K562 (cell line): Measurements from ENCODE around the gene SLC25A18. TPM values are rescaled to one million over a fixed set of nuclear protein-coding genes. Genes with fewer than 3 reads are reported as not detected.

ENCODE experiments used
- ATAC-seq: fragments of 200-7000 bp; cut with Tn5 transposase; 3 replicates; pipeline ENCODE4 v1.9.1; 2020; ENCODE audit warnings: moderate library complexity
- BruUV-seq: library from RNA; stranded (reverse); fragments of 400-500 nt; replicated peaks from 2 replicates; lab custom pipeline; 2021; lab: Mats Ljungman, UMichigan
- CTCF ChIA-PET: fragments of 300-600 bp; formaldehyde crosslinking; extraction: SDS; loops from one replicate; lab custom pipeline; 2021; ENCODE audit warnings: low intra/inter-chr PET ratio; lab: Yijun Ruan, JAX
- POLR2A ChIA-PET: fragments of 300-600, 350-650 bp; sonication (Branson Sonifier 250); formaldehyde crosslinking; extraction: SDS; loops from one replicate; lab custom pipeline; 2021; ENCODE audit warnings: antibody characterized with exemption, inconsistent platforms; lab: Yijun Ruan, JAX
- DNase-seq, 4 experiments: peaks; one replicate each; pipeline versions ENCODE4 v3.0.0 to v3.0.0-alpha.2; 2011 to 2018; ENCODE audit warnings: low spot score in 3 of 4, mixed read lengths in 3 of 4; ENCODE audit errors: extremely low read depth in 1 of 4
- FAIRE-seq: peaks from 2 replicates; lab custom pipeline; 2011; peaks lifted over from hg19 to GRCh38; lab: Jason Lieb, UNC
- H2AFZ ChIP-seq: 2 replicates; pipeline ENCODE4 v1.6.0; 2011; ENCODE audit warnings: low read depth, low read length, control low read depth, inconsistent platforms
- H3K27ac ChIP-seq: fragments of 200-600 bp; 3 replicates; pipeline ENCODE4 v1.8.0; 2011; ENCODE audit warnings: low read depth, mild to moderate bottlenecking, control low read depth, inconsistent platforms, low read length, moderate library complexity, mixed read lengths; ENCODE audit errors: extremely low read depth
- H3K27me3 ChIP-seq, 2 experiments: fragments of 300-600 bp in 1 of 2; 2 replicates in 1 of 2; 3 replicates in 1 of 2; pipeline versions ENCODE4 v1.6.0 to v1.8.0; 2011; ENCODE audit warnings: inconsistent platforms in 2 of 2, low read length in 2 of 2, mild to moderate bottlenecking in 1 of 2, mixed read lengths in 1 of 2, moderate library complexity in 1 of 2; ENCODE audit not compliant: control insufficient read depth in 2 of 2, insufficient read depth in 2 of 2
- H3K36me3 ChIP-seq: fragments of 300-600 bp; 3 replicates; pipeline ENCODE4 v1.8.0; 2011; ENCODE audit warnings: mild to moderate bottlenecking, low read length, inconsistent platforms; ENCODE audit not compliant: control insufficient read depth, insufficient read depth
- H3K4me1 ChIP-seq, 2 experiments: fragments of 200-600 bp in 1 of 2; replicated peaks in 1 of 2; 2 replicates in 1 of 2; 3 replicates in 1 of 2; pipeline versions ENCODE4 v1.5.1 to v1.8.0; 2011; ENCODE audit warnings: inconsistent platforms in 2 of 2, low read length in 2 of 2, mild to moderate bottlenecking in 1 of 2, mixed read lengths in 1 of 2, moderate library complexity in 1 of 2; ENCODE audit not compliant: control insufficient read depth in 2 of 2, insufficient read depth in 2 of 2
- H3K4me2 ChIP-seq: 2 replicates; pipeline ENCODE4 v1.6.1; 2011; ENCODE audit warnings: low read length, control low read depth, inconsistent platforms, mixed read lengths; ENCODE audit not compliant: insufficient read depth
- H3K4me3 ChIP-seq: fragments of 200-600 bp; sonication (generic), shearing (Covaris generic); 2 replicates; pipeline ENCODE4 v1.5.1; 2016; ENCODE audit warnings: control low read depth, inconsistent platforms
- H3K79me2 ChIP-seq: fragments of 200-600 bp; 3 replicates; pipeline ENCODE4 v1.8.0; 2011; ENCODE audit warnings: low read length, inconsistent platforms; ENCODE audit not compliant: control insufficient read depth, insufficient read depth
- H3K9ac ChIP-seq, 2 experiments: 2 replicates each; pipeline versions ENCODE4 v1.6.0 to v1.6.1; 2011; ENCODE audit warnings: low read depth in 2 of 2, low read length in 2 of 2, control low read depth in 1 of 2, inconsistent platforms in 1 of 2, mild to moderate bottlenecking in 1 of 2, mixed read lengths in 1 of 2; ENCODE audit not compliant: insufficient read depth in 1 of 2
- H3K9me1 ChIP-seq: one replicate; pipeline ENCODE4 v1.6.0; 2011; ENCODE audit warnings: inconsistent platforms, mild to moderate bottlenecking, low read length, moderate library complexity; ENCODE audit not compliant: control insufficient read depth, insufficient read depth
- H3K9me3 ChIP-seq: replicated peaks from 2 replicates; pipeline ENCODE4 v1.5.1; 2011; ENCODE audit warnings: low read depth, low read length, inconsistent platforms; ENCODE audit not compliant: control insufficient read depth, insufficient read depth
- H4K20me1 ChIP-seq: replicated peaks from 2 replicates; pipeline ENCODE4 v1.6.1; 2011; ENCODE audit warnings: low read length, inconsistent platforms, mixed read lengths; ENCODE audit not compliant: control insufficient read depth, insufficient read depth
- ATF1 ChIP-seq, 2 experiments: fragments of 450-650 bp in 1 of 2; IDR thresholded peaks; 2 replicates each; pipeline ENCODE4 v1.6.1; 2016; ENCODE audit warnings: missing compliant biosample characterization in 1 of 2, missing genetic modification characterization in 1 of 2
- CBFA2T3 ChIP-seq: fragments of 450-650 bp; IDR thresholded peaks from 2 replicates; pipeline ENCODE4 v1.6.1; 2017
- CEBPG ChIP-seq, 3 experiments: fragments of 200-800 bp in 1 of 3; sonication (Bioruptor generic) in 1 of 3; sonication (generic) in 1 of 3; formaldehyde crosslinking in 1 of 3; IDR thresholded peaks in 2 of 3; conservative IDR thresholded peaks in 1 of 3; 2 replicates each; pipeline versions ENCODE4 v1.6.1 to v1.8.0; 2016 to 2022; ENCODE audit warnings: missing compliant biosample characterization in 2 of 3, missing genetic modification characterization in 2 of 3, mild to moderate bottlenecking in 1 of 3, missing genetic modification reagents in 1 of 3
- DEAF1 ChIP-seq: fragments of 450-650 bp; formaldehyde crosslinking; IDR thresholded peaks from 2 replicates; pipeline ENCODE4 v1.4.0; 2020; ENCODE audit warnings: mild to moderate bottlenecking, moderate library complexity
- HMGN3 ChIP-seq: IDR thresholded peaks from 2 replicates; pipeline ENCODE4 v1.6.1; 2011; ENCODE audit warnings: borderline replicate concordance, low read depth, mild to moderate bottlenecking, mixed read lengths, low read length; ENCODE audit not compliant: insufficient read length; ENCODE audit errors: extremely low read depth
- MCM7 ChIP-seq, 2 experiments: fragments of 450-650 bp; IDR thresholded peaks; 2 replicates each; pipeline ENCODE4 v1.6.1; 2016 to 2018
- MIER1 ChIP-seq: fragments of 450-650 bp; IDR thresholded peaks from 2 replicates; pipeline ENCODE4 v1.6.1; 2016; ENCODE audit warnings: antibody characterized with exemption, mild to moderate bottlenecking, low read depth
- PHB2 ChIP-seq: fragments of 450-650 bp; IDR thresholded peaks from 2 replicates; pipeline ENCODE4 v1.6.1; 2017; ENCODE audit warnings: low read depth
- SAFB2 ChIP-seq: fragments of 200-400 bp; formaldehyde crosslinking; IDR thresholded peaks from 2 replicates; pipeline ENCODE4 v1.6.1; 2018; ENCODE audit warnings: borderline replicate concordance, low read length, low read depth, moderate library complexity; ENCODE audit not compliant: severe bottlenecking
- SMAD3 ChIP-seq: fragments of 450-650 bp; formaldehyde crosslinking; conservative IDR thresholded peaks from 2 replicates; pipeline ENCODE4 v1.4.0; 2020; ENCODE audit warnings: mild to moderate bottlenecking
- STAT5A ChIP-seq: IDR thresholded peaks from 2 replicates; pipeline ENCODE4 v1.6.1; 2012; ENCODE audit warnings: low read length, inconsistent platforms, borderline replicate concordance
- TGIF2 ChIP-seq: sonication (generic); formaldehyde crosslinking; IDR thresholded peaks from 2 replicates; pipeline ENCODE4 v1.8.1; 2022; ENCODE audit warnings: mild to moderate bottlenecking, missing genetic modification reagents, moderate library complexity
- ZBTB49 ChIP-seq: sonication (generic); formaldehyde crosslinking; IDR thresholded peaks from 2 replicates; pipeline ENCODE4 v1.8.0; 2022; ENCODE audit warnings: missing genetic modification reagents, mild to moderate bottlenecking, borderline replicate concordance
- ZFP91 ChIP-seq: sonication (generic); formaldehyde crosslinking; IDR thresholded peaks from 2 replicates; pipeline ENCODE4 v1.8.0; 2022; ENCODE audit warnings: mild to moderate bottlenecking, missing genetic modification reagents
- ZKSCAN8 ChIP-seq: fragments of 200-800 bp; sonication (Bioruptor generic); IDR thresholded peaks from 2 replicates; pipeline ENCODE4 v1.6.1; 2016; ENCODE audit warnings: missing genetic modification characterization, missing compliant biosample characterization
- ZNF668 ChIP-seq: fragments of 250-450 bp; sonication (Bioruptor Pico); IDR thresholded peaks from 2 replicates; pipeline ENCODE4 v1.8.0; 2022; ENCODE audit warnings: mild to moderate bottlenecking, inconsistent platforms
- ZSCAN32 ChIP-seq: fragments of 450-650 bp; formaldehyde crosslinking; IDR thresholded peaks from 2 replicates; pipeline ENCODE4 v1.4.0; 2020; ENCODE audit warnings: mild to moderate bottlenecking, moderate library complexity
- WGBS: fragments of 100-300 bp; shearing (Covaris generic); methylation state at CpG from one replicate; pipeline ENCODE4 v1.1.6; 2016; ENCODE audit warnings: low coverage, mixed read lengths; ENCODE audit not compliant: insufficient coverage; ENCODE audit errors: missing lambda C conversion rate; 5-methylcytosine and 5-hydroxymethylcytosine counted together
- in situ Hi-C: fragments of 300-500 bp; cut with MboI; formaldehyde crosslinking; loops from 4 replicates; pipeline ENCODE4 v1.15.0; 2018; ENCODE audit warnings: inconsistent platforms, mixed read lengths
- intact Hi-C: fragments of 100-400 bp; cut with micrococcal nuclease; formaldehyde crosslinking; loops from 2 replicates; pipeline ENCODE4 v1.14.2; 2022
- polyA plus RNA-seq, 8 experiments: library from polyadenylated mRNA; depleted of rRNA in 4 of 8; stranded (reverse) in 5 of 8; unstranded in 3 of 8; fragments of >200 nt; fragmentation: Nextera tagmentation in 2 of 8; fragmentation: Illumina TruSeq in 1 of 8; extraction: Ambion mirVana in 2 of 8; extraction: Trizol in 1 of 8; gene quantifications; 2 replicates each; pipeline versions ENCODE4 v1.2.1 to v1.2.3, GENCODE V29; 2011 to 2014; ENCODE audit warnings: inconsistent platforms in 1 of 8, missing spikeins in 1 of 8
- total RNA-seq, 7 experiments: library from RNA; depleted of rRNA in 6 of 7; stranded (reverse); fragments of >200 nt in 6 of 7; fragmentation: Illumina TruSeq in 2 of 7; extraction: Trizol in 2 of 7; gene quantifications; 2 replicates each; pipeline versions ENCODE4 v1.2.1 to v1.2.3, GENCODE V29; 2011 to 2021; ENCODE audit warnings: low replicate concordance in 1 of 7

The SLC25A18 gene
- total and polyA plus RNA-seq, 9 of the 15 experiments (the other 6 are each of a cell fraction or from before 2014, with no cell fraction given) = 0.04 TPM; not detected in 8

GRCh38 chr22:17590586-17590985, 27.3 kb downstream of the SLC25A18 start:
- BruUV-seq = no TSS peak
- H4K20me1 ChIP-seq = no peaks in the 10 kb centered on the region
- no peak overlapping the region for H3K27ac ChIP-seq
- H3K36me3 ChIP-seq = peaks cover 55% of the 10 kb centered on the region
- intact Hi-C loops = no loop called here
- 77% methylated on average over 5 of the region's 5 CpGs for WGBS
- in situ Hi-C loops = no loop called here
- H3K27me3 ChIP-seq = no peaks in the 10 kb centered on the region; a peak in 1 of 5 replicates
- no peaks in the 10 kb centered on the region for H3K9me3 ChIP-seq
- DNase-seq = no peak
- FAIRE-seq = no peak
- H3K4me1 ChIP-seq = no peaks in the 10 kb centered on the region
- no peaks in the 10 kb centered on the region for H3K79me2 ChIP-seq
- no peak overlapping the region for H3K4me3 ChIP-seq
- no peak overlapping the region for H2AFZ ChIP-seq
- H3K9ac ChIP-seq = no peak overlapping the region
- TF ChIP-seq TGIF2 (CRISPR knock-in tag) = no peak
- TF ChIP-seq DEAF1 (CRISPR knock-in tag) = no peak
- TF ChIP-seq ZSCAN32 (CRISPR knock-in tag) = no peak
- no peak for TF ChIP-seq PHB2
- no peak for TF ChIP-seq HMGN3
- no peak for TF ChIP-seq SAFB2
- no peak for TF ChIP-seq CEBPG (CRISPR knock-in tag; IDR thresholded peaks at IDR 0.05)
- no peak for TF ChIP-seq CEBPG (tag; conservative IDR thresholded peaks at IDR 0.05 in 1 of 2, IDR thresholded peaks at IDR 0.05 in 1 of 2)
- no peak for TF ChIP-seq CBFA2T3
- no peak for TF ChIP-seq MIER1
- TF ChIP-seq SMAD3 = no peak
- no peak for TF ChIP-seq ZFP91 (CRISPR knock-in tag)
- TF ChIP-seq STAT5A = no peak
- no peak for TF ChIP-seq MCM7 (IDR thresholded peaks at IDR 0.05)
- no peak for TF ChIP-seq ZKSCAN8
- no peak for TF ChIP-seq ZNF668 (CRISPR knock-in tag)
- TF ChIP-seq ATF1 (CRISPR knock-in tag; IDR thresholded peaks at IDR 0.05) = no peak
- TF ChIP-seq ATF1 (tag; IDR thresholded peaks at IDR 0.05) = no peak
- TF ChIP-seq ZBTB49 (CRISPR knock-in tag) = no peak
- ChIA-PET CTCF (no interaction called here), POLR2A (interaction anchor here (1.1 to 2.0 kb wide), 2 partner anchors 8 to 14 kb away, joined by 6 read pairs; no protein-coding TSS in a partner anchor)
- no peak for ATAC-seq
- no peak overlapping the region for H3K4me2 ChIP-seq
- no peaks in the 10 kb centered on the region for H3K9me1 ChIP-seq
